ENCODE measurements around the gene F12.
"Not testable (repeated sequence)": the region's sequence is repeated elsewhere in the genome, so short reads cannot be mapped to it uniquely, and the experiment has no call there.

F12 gene

DNA sequence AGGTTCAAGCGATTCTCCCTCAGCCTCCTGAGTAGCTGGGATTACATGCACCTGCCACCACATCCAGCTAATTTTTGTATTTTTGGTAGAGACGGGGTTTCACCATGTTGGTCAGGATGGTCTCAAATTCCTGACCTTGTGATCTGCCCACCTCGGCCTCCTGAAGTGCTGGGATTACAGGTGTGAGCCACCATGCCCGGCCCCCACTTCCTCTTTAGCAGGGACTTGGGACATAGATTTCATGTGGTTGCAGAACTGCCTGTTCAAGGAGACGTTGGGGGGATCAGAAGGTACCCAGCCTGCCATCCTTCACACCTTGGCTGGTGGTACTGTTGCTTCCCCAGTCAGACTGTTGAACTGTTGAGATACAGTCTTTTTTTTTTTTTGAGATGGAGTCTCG, 7.7 kb upstream of the F12 start:
- not testable (repeated sequence) for H3K4me1 ChIP-seq (ENCODE audit: control insufficient read depth, insufficient read depth, low read length); H3K4me3 ChIP-seq (ENCODE audit: low read length); H3K9ac ChIP-seq (ENCODE audit: low read depth, low read length); H3K36me3 ChIP-seq (ENCODE audit: insufficient read depth, low read length); H3K9me3 ChIP-seq (replicated peaks; ENCODE audit: low read length); H3K4me2 ChIP-seq (ENCODE audit: low read length)
- peaks cover 22% of the 10 kb centered on the region for H3K27me3 ChIP-seq (ENCODE audit: control insufficient read depth, insufficient read depth, low read length)

DNA sequence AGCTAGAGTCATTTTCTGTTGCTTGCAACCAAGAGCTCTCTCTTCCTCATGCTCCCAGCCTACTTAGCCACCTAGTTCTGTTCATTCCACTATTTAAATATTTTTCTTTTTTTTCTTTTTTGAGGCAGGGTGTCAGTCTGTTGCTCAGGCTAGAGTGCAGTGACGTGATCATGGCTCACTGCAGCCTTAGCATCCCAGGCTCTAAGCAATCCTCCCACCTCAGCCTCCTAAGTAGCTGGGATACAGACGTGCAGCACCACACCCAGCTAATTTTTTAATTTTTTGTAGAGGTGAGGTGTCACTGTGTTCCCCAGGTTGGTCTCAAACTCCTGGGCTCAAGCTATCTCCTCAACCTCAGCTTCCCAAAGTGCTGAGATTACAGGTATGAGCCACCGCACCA, 5.1 kb upstream of the F12 start:
- H3K4me1 ChIP-seq (ENCODE audit: control insufficient read depth, insufficient read depth, low read length): no peaks in the 10 kb centered on the region
- peaks cover 30% of the 10 kb centered on the region for H3K27me3 ChIP-seq (ENCODE audit: control insufficient read depth, insufficient read depth, low read length)
- H3K36me3 ChIP-seq (ENCODE audit: insufficient read depth, low read length): no peaks in the 10 kb centered on the region
- H3K4me3 ChIP-seq (ENCODE audit: low read length): no peak overlapping the region
- H3K9ac ChIP-seq (ENCODE audit: low read depth, low read length): no peak overlapping the region
- no peaks in the 10 kb centered on the region for H3K9me3 ChIP-seq (replicated peaks; ENCODE audit: low read length)
- no peak overlapping the region for H3K4me2 ChIP-seq (ENCODE audit: low read length)

DNA sequence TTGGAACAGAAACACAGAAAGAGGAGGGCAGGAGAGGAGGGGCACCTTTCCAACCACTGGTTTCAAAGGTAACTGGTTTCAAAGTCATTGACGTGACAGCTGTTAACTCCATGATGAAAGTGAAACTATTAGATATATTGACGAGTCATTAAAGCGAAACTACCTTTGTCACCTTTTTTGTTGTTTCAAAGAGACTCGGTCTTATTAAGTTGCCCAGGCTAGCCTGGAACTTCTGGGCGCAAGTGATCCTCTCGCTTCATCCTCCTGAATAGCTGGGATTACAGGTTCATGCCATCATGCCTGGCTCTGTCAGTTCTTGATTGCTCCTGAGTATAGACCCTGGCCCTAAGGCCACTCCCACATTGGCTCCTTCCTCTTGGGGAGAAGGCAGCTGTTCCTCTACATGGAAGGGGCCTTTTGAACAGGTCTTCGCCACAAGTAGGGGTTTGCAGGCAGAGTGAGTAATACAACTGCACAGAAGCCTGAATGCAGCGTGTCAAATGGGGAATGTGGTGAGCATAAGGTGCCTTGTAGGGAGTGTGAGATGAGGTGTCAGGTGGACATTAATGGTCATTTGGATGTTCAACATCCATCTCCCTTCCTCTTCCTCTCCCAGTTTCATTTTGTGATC, 3.4 kb upstream of the F12 start:
- Histone ChIP-seq H3K9me3 (replicated peaks; ENCODE audit: low read length) (no peaks in the 10 kb centered on the region), H3K9ac (ENCODE audit: low read depth, low read length) (no peak overlapping the region), H3K4me3 (ENCODE audit: low read length) (no peak overlapping the region), H3K36me3 (ENCODE audit: insufficient read depth, low read length) (no peaks in the 10 kb centered on the region), H3K4me1 (ENCODE audit: control insufficient read depth, insufficient read depth, low read length) (no peaks in the 10 kb centered on the region), H3K4me2 (ENCODE audit: low read length) (no peak overlapping the region), H3K27me3 (ENCODE audit: control insufficient read depth, insufficient read depth, low read length) (peaks cover 38% of the 10 kb centered on the region)

DNA sequence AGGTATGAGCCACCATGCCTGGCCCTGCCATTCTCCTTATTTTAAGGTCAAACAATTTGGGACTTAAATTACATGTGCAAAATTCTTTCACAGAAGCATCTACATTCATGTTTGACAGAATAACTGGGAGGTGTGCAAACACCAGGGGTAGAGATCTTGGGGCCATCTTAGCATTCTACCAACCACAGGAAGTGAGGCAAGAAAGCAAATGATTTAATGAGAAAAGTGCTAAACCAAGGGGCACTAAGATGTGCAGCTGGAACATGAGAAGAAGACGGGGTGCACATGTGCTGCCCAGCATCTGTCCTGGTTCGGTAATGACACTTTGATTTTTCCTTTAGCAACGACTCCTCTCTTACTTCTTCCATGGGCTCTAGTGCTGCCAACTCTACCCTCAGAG, 1.2 kb upstream of the F12 start:
- H3K9ac ChIP-seq (ENCODE audit: low read depth, low read length): no peak overlapping the region
- H3K9me3 ChIP-seq (replicated peaks; ENCODE audit: low read length): no peaks in the 10 kb centered on the region
- peaks cover 47% of the 10 kb centered on the region for H3K27me3 ChIP-seq (ENCODE audit: control insufficient read depth, insufficient read depth, low read length)
- H3K4me2 ChIP-seq (ENCODE audit: low read length): no peak overlapping the region
- H3K36me3 ChIP-seq (ENCODE audit: insufficient read depth, low read length): no peaks in the 10 kb centered on the region
- no peak overlapping the region for H3K4me3 ChIP-seq (ENCODE audit: low read length)
- H3K4me1 ChIP-seq (ENCODE audit: control insufficient read depth, insufficient read depth, low read length): no peaks in the 10 kb centered on the region

DNA sequence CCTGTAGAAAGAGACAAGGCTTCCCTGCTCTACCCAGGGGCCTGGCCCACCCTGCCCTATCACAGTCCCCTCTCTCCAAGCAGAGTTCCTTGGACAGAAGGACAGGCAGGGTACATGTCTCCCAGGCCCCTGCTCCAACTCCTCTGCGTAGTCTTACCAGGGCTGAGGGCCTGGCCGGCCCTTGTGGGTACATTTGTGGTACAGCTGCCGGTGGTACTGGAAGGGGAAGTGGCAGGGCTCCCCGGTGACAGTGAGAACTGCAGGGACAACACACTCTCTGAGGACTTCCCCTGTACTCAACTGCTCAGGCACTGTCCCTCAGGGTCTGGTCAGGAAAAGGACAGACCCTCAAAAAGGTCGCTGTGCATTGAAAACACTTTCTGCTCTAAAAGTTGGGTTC, 3.6 kb downstream of the F12 start:
- Histone ChIP-seq H3K4me1 (ENCODE audit: control insufficient read depth, insufficient read depth, low read length) (peaks cover 30% of the 10 kb centered on the region), H3K9ac (ENCODE audit: low read depth, low read length) (no peak overlapping the region)

DNA sequence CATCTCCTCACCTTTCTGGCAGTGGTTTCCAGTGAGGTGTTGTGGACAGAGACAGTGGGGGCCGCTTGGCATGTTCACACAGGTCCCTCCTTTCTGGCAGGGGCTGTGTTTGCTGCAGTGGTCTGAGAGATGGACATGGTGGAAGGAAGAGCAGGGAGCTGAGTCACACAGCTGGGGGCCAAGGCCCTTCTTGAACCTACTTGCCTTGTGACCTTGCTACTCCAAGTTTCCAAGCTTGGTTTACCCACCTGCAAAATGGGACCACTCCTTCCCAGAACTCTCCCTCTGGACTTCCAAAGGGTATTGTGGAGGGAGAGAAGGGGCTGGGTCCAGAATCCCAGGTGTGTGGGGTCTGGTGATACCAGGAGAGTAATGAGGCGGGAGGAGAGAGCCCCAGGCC, 4.1 kb downstream of the F12 start:
- H3K36me3 ChIP-seq (ENCODE audit: insufficient read depth, low read length): no peaks in the 10 kb centered on the region
- no peak overlapping the region for H3K9ac ChIP-seq (ENCODE audit: low read depth, low read length)
- peaks cover 58% of the 10 kb centered on the region for H3K27me3 ChIP-seq (ENCODE audit: control insufficient read depth, insufficient read depth, low read length)
- no peaks in the 10 kb centered on the region for H3K9me3 ChIP-seq (replicated peaks; ENCODE audit: low read length)
- no peak overlapping the region for H3K4me3 ChIP-seq (ENCODE audit: low read length)
- H3K4me2 ChIP-seq (ENCODE audit: low read length): no peak overlapping the region
- H3K4me1 ChIP-seq (ENCODE audit: control insufficient read depth, insufficient read depth, low read length): peaks cover 33% of the 10 kb centered on the region

More for the DNA sequence above, 3.6 kb downstream of the F12 start:
- H3K4me3 ChIP-seq (ENCODE audit: low read length): no peak overlapping the region
- no peaks in the 10 kb centered on the region for H3K36me3 ChIP-seq (ENCODE audit: insufficient read depth, low read length)
- no peaks in the 10 kb centered on the region for H3K9me3 ChIP-seq (replicated peaks; ENCODE audit: low read length)
- H3K4me2 ChIP-seq (ENCODE audit: low read length): no peak overlapping the region
- peaks cover 53% of the 10 kb centered on the region for H3K27me3 ChIP-seq (ENCODE audit: control insufficient read depth, insufficient read depth, low read length)

DNA sequence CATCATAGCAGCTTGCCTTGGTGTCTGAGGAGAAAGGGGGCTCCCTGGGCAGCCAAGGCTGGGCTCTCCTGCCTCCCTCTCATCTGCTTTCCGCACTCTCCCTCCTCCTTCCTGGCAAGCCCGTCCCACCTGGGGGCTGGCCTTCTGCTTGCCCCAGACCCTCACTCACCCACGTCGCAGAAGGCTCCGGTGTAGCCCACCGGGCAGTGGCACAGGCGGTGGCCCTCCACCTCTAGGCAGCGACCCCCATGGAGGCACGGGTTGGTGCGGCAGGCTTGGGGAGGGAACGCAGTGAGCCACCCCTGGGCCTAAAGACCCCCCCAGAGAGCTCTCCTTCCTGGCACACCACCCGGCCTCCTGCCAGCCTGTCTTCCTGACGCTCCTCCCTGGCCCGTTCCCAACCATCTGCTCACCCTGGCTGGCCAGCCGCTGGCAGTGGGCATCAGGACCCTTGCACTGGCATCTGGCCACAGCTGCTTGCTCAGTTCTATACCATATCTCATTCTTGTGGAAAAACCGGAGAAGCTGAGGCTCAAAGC, 4.7 kb downstream of the F12 start:
- H3K9ac ChIP-seq (ENCODE audit: low read depth, low read length): peak overlapping the region; percentile 63
- peaks cover 64% of the 10 kb centered on the region for H3K27me3 ChIP-seq (ENCODE audit: control insufficient read depth, insufficient read depth, low read length)
- peak overlapping the region; percentile 76 for H3K4me3 ChIP-seq (ENCODE audit: low read length)
- peaks cover 38% of the 10 kb centered on the region for H3K4me1 ChIP-seq (ENCODE audit: control insufficient read depth, insufficient read depth, low read length)
- H3K4me2 ChIP-seq (ENCODE audit: low read length): peak overlapping the region; percentile 97
- no peaks in the 10 kb centered on the region for H3K9me3 ChIP-seq (replicated peaks; ENCODE audit: low read length)
- no peaks in the 10 kb centered on the region for H3K36me3 ChIP-seq (ENCODE audit: insufficient read depth, low read length)

DNA sequence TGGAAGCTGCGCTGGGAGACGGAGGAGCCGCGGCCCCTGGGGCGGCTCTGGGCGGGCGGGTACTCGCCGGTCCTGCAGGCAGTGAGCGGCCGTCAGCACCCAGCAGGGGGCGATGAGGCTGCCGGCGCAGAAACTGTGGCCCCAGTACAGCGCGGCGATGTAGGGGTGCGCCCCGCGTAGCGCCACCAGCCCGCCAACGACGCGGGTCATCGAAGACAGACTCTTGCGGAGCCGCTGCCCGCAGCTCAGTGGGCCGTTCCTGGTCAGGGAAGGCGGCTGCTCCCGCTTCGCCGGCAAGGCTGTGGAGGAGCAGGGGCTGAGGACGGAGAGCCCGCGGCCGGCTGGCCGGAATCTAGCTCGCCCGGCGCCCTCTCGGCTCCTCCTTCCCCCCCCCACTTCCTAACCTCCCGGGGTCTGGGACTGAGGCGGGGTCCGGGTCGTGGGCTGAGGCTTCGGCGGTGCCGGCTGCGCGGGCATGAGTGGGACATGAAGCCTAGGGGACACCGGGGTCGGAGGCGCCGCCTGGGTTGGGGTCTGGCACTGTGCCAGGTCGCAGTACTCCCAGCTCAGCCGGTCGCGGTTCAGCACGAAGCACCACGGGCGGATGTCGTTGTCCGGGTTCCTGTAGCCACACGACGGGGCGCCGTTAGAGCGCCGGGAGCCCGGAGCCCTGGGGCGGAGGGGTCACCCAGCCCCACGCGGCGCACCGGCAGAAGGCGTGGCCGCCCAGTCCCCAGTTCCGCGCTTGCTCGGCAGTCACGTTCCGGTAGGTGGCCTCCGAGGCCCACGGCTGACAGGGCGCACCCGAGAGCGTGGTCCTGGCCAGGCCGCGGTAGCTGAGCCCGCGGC, 5.3 kb downstream of the F12 start:
- H3K4me3 ChIP-seq (ENCODE audit: low read length): peak overlapping the region; percentile 76
- H3K9me3 ChIP-seq (replicated peaks; ENCODE audit: low read length): no peaks in the 10 kb centered on the region
- peaks cover 38% of the 10 kb centered on the region for H3K4me1 ChIP-seq (ENCODE audit: control insufficient read depth, insufficient read depth, low read length)
- H3K9ac ChIP-seq (ENCODE audit: low read depth, low read length): peak overlapping the region; percentile 63
- peak overlapping the region; percentile 97 for H3K4me2 ChIP-seq (ENCODE audit: low read length)
- H3K27me3 ChIP-seq (ENCODE audit: control insufficient read depth, insufficient read depth, low read length): peaks cover 65% of the 10 kb centered on the region
- no peaks in the 10 kb centered on the region for H3K36me3 ChIP-seq (ENCODE audit: insufficient read depth, low read length)

DNA sequence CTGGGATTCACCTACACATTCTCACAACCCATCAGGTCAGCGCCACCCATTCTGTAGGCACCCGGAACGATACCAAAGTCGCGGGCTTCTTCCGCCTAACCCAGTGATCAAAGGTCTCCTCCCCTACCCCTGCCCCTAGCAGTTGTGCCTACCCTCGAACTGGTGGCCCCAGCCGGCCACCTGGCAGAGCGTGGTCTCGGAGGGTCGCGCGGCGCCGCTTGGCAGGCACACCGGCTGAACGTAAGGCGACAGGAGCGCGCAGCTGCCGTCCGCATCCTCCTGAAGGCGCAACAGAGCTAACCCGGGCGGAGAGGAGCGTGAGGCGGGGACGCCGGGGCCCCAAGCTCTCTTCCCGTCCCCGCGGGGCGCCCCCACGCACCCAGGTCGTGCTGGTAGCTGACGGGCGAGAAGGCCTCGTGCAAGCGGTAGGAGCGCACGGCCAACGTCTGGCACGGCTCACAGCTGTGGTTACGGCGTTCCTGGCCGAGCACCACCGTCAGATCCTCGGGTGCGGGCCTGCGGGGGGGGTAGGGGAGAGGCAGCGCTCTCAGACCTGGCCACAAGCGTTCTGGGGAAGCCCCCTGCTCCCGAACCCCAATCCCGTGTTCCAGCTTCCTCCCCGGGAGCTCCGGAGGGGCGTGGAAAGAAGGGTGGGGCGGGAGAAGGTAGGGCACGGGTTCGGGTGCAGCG, 6.1 kb downstream of the F12 start:
- H3K9ac ChIP-seq (ENCODE audit: low read depth, low read length): peak overlapping the region; percentile 63
- peaks cover 67% of the 10 kb centered on the region for H3K27me3 ChIP-seq (ENCODE audit: control insufficient read depth, insufficient read depth, low read length)

DNA sequence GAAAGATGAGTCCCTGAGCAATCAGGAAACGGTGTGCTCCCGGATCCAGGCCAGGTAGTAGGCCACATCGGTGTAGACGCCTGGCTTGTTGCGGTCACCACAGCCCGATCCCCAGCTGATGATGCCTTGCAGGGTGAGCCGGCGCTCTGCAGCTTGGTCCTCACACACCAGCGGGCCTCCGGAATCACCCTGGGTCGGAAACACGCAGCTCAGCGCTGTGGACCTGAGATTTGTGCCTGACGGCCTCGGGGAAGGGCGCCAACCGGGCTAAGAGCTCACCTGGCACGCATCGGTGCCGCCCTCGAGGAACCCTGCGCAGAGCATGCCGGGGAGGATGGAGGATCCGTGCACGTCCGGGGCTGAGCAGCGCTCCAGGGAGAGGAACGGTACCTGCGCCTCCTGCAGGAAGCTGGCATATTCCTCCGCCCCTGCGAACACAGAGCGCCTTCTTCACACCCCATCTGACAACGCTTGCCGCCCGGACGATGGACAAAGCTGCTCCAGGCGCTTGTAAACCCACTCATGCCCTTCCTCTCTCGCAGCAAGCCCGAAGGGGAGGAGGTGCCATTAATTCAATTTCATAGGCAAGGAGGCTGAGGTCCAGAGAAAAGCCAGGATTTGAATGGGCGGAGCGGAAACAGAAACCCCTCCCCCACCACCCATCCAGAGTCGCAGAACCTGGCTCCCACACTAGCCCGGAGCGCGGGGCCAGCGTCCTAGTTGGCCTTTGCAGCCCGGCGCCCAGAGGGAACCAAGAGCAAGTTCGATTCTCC, 6.9 kb downstream of the F12 start:
- H3K9me3 ChIP-seq (replicated peaks; ENCODE audit: low read length): no peaks in the 10 kb centered on the region
- H3K27me3 ChIP-seq (ENCODE audit: control insufficient read depth, insufficient read depth, low read length): peaks cover 69% of the 10 kb centered on the region
- H3K4me2 ChIP-seq (ENCODE audit: low read length): peak overlapping the region; percentile 97
- H3K4me3 ChIP-seq (ENCODE audit: low read length): no peak overlapping the region
- no peaks in the 10 kb centered on the region for H3K36me3 ChIP-seq (ENCODE audit: insufficient read depth, low read length)
- peaks cover 38% of the 10 kb centered on the region for H3K4me1 ChIP-seq (ENCODE audit: control insufficient read depth, insufficient read depth, low read length)
- no peak overlapping the region for H3K9ac ChIP-seq (ENCODE audit: low read depth, low read length)

More for the DNA sequence above, 6.1 kb downstream of the F12 start:
- Histone ChIP-seq H3K4me3 (ENCODE audit: low read length) (peak overlapping the region; percentile 76), H3K36me3 (ENCODE audit: insufficient read depth, low read length) (no peaks in the 10 kb centered on the region), H3K4me2 (ENCODE audit: low read length) (peak overlapping the region; percentile 97), H3K4me1 (ENCODE audit: control insufficient read depth, insufficient read depth, low read length) (peaks cover 38% of the 10 kb centered on the region), H3K9me3 (replicated peaks; ENCODE audit: low read length) (no peaks in the 10 kb centered on the region)
